Airway epithelial cell (primary cell): ENCODE results near the gene MORF4L2. TPM values are rescaled to one million over a fixed set of nuclear protein-coding genes. Genes with fewer than 3 reads are reported as not detected.

ENCODE experiments used
- total RNA-seq: library from RNA; depleted of rRNA; stranded (reverse); fragments of >200 nt; gene quantifications from 2 replicates; pipeline ENCODE4 v1.2.3, GENCODE V29; 2015

Gene MORF4L2, protein sequence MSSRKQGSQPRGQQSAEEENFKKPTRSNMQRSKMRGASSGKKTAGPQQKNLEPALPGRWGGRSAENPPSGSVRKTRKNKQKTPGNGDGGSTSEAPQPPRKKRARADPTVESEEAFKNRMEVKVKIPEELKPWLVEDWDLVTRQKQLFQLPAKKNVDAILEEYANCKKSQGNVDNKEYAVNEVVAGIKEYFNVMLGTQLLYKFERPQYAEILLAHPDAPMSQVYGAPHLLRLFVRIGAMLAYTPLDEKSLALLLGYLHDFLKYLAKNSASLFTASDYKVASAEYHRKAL
- 309 and 319 TPM in 2 replicates for total RNA-seq

GRCh38 chrX:103686199-103687072, at the start of gene MORF4L2:
Gene MORF4L2, minus strand, starts transcription at chrX:103686699. Its CDS starts 9,672 bp downstream, at chrX:103677027.

DNA sequence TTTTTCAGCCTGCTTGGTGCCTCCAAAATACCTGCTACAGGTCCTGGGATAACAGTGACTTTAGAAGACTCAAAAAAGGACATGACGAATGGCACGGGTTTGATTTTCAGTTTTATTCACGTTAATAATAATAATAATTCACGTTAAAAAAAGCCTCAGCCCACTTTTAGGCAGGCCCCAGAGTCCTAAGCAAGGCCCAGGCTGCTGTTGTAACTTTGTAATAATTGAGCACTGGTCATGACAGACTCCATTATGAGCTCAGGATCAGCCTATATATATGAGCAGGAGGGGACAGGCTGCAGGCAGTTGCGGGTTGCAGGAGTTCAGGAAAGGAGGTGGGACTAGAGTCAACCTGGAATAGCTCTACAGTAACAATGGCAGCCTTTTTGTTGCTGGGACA, 24.1 kb upstream of the MORF4L2 start, which contains the start of gene TMEM31:
Gene TMEM31, plus strand, starts transcription at position 301 of the 400 bp plus-strand sequence. CDS start 1,350 bp downstream, outside the sequence.

DNA sequence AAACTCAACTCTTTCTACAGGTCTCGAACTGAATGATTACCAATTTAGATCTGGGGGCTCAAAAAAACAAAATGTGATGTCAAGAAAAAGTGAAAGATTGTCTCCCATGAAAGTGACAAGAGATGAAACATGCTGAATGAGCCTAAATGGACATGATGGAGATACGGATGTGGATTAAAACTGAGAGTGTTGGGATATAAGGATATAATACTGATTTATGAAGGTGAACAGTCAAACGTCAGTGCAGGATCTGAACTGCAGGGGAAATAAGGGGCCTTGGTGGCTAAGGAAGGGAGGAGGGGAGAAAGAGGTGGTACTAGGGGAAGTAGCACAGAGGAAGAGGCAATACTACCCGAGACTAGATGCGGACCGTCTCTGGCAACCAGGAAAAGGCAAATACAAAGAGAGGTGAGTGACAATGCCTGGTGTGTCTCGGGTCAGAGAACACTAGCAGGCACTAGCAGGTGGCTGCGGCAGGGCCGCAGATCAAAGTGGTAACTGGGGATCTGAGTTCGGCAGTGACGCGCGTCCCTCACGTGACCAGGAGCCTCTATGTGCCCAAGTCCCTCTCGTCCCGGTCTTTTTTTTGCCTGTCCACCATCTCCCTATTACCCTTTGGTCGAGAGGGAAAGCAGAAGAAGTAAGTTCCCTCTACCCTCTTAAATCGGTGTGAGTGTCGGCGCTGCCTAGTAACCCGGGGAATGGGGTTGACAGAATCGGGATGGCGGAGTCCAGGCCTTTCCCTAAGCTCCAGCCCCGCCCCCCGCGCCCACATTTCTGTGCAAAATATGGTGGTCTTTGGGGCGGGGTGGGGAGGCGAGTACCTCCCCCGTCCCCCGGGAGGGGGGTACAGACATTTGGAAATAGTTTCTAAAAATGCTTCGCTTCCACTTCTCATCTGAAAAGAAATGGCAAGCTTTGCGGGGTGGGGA, 57.8 kb downstream of the MORF4L2 start, which contains the start of gene TCEAL1:
Gene TCEAL1, plus strand, starts transcription at position 590 of the 932 bp plus-strand sequence. CDS start 942 bp downstream, outside the sequence.

Other genes starting within 250 kb of the MORF4L2 start
- gene RAB40A, start 167.2 kb downstream of the MORF4L2 start, total RNA-seq: 0.14 TPM in 1 of 2 replicates, not detected in the other
- 31.9 and 32.8 TPM in 2 replicates for gene TCEAL4, start 101.2 kb downstream of the MORF4L2 start, total RNA-seq
- gene TCEAL3, start 78.7 kb downstream of the MORF4L2 start, total RNA-seq: 12.0 and 12.3 TPM in 2 replicates
- 10.3 and 15.7 TPM in 2 replicates for gene TCEAL1, start 57.7 kb downstream of the MORF4L2 start, total RNA-seq
- not detected in 2 replicates for gene TMEM31, start 24.2 kb upstream of the MORF4L2 start, total RNA-seq
- gene PLP1, start 90.1 kb upstream of the MORF4L2 start, total RNA-seq: not detected in 2 replicates
- gene RAB9B, start 145.6 kb upstream of the MORF4L2 start, total RNA-seq: 0.07 and 0.19 TPM in 2 replicates